ENCODE results near the gene OPCML.

Gene OPCML

GRCh38 chr11:133414506-133414905, 117.8 kb downstream of the OPCML start:
- Histone ChIP-seq H3K9me3 (ENCODE audit: insufficient read depth, low read length) (no peaks in the 10 kb centered on the region), H4K20me1 (ENCODE audit: low read depth, low read length) (no peaks in the 10 kb centered on the region), H3K36me3 (ENCODE audit: low read length) (no peaks in the 10 kb centered on the region), H3K79me2 (ENCODE audit: insufficient read depth, low read length) (no peaks in the 10 kb centered on the region), H3K4me2 (ENCODE audit: low read depth, low read length, poor library complexity, severe bottlenecking) (no peak overlapping the region), H3K27me3 (ENCODE audit: low read length) (no peaks in the 10 kb centered on the region), H3K9me2 (replicated peaks; ENCODE audit: insufficient read depth, low read length) (no peaks in the 10 kb centered on the region), H2AFZ (ENCODE audit: low read depth, low read length, severe bottlenecking) (no peak overlapping the region), H3K9ac (ENCODE audit: low read length) (no peak overlapping the region), H3K27ac (ENCODE audit: low read depth, low read length) (no peak overlapping the region), H3F3A (ENCODE audit: insufficient read depth) (no peaks in the 10 kb centered on the region), H3K4me3 (ENCODE audit: insufficient read depth, low read length, poor library complexity, severe bottlenecking) (no peak overlapping the region)
- TF ChIP-seq CTCF (IDR thresholded peaks at IDR 0.05; ENCODE audit: insufficient read depth, low read length, poor library complexity, severe bottlenecking) (no peak), EZH2phosphoT487 (conservative IDR thresholded peaks at IDR 0.05; ENCODE audit: low read length) (no peak)

DNA sequence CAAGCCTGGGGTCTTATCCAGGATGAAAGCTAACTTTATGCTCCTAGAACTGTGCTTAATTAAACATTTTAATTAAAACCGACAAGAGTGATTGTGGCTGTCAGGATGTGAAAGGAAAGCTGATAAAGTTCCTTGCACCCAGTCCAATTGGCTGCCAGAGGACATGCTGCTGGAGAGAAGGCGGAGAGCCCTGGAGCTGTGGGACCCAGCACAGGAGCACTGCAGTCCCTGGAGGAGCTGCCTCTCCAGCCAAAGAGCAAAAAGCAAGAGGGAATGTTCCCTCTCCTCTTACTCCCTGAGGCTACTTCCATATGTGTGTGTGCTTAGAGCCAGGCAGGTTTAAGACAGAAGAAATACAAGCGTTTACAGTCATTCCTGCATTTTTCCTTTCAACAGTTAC, 118.6 kb downstream of the OPCML start:
- H3K36me3 ChIP-seq (ENCODE audit: low read length), result no peaks in the 10 kb centered on the region
- H3K79me2 ChIP-seq (ENCODE audit: insufficient read depth, low read length), result no peaks in the 10 kb centered on the region
- H3K4me2 ChIP-seq (ENCODE audit: low read depth, low read length, poor library complexity, severe bottlenecking), result no peak overlapping the region
- H4K20me1 ChIP-seq (ENCODE audit: low read depth, low read length), result no peaks in the 10 kb centered on the region
- no peak overlapping the region for H3K27ac ChIP-seq (ENCODE audit: low read depth, low read length)
- H2AFZ ChIP-seq (ENCODE audit: low read depth, low read length, severe bottlenecking), result no peak overlapping the region
- H3K4me3 ChIP-seq (ENCODE audit: insufficient read depth, low read length, poor library complexity, severe bottlenecking), result no peak overlapping the region
- no peaks in the 10 kb centered on the region for H3K27me3 ChIP-seq (ENCODE audit: low read length)
- no peak overlapping the region for H3K9ac ChIP-seq (ENCODE audit: low read length)
- H3K9me2 ChIP-seq (replicated peaks; ENCODE audit: insufficient read depth, low read length), result no peaks in the 10 kb centered on the region
- H3K9me3 ChIP-seq (ENCODE audit: insufficient read depth, low read length), result no peaks in the 10 kb centered on the region
- TF ChIP-seq EZH2phosphoT487 (conservative IDR thresholded peaks at IDR 0.05; ENCODE audit: low read length) (no peak), CTCF (IDR thresholded peaks at IDR 0.05; ENCODE audit: insufficient read depth, low read length, poor library complexity, severe bottlenecking) (no peak)
- no peaks in the 10 kb centered on the region for H3F3A ChIP-seq (ENCODE audit: insufficient read depth)

DNA sequence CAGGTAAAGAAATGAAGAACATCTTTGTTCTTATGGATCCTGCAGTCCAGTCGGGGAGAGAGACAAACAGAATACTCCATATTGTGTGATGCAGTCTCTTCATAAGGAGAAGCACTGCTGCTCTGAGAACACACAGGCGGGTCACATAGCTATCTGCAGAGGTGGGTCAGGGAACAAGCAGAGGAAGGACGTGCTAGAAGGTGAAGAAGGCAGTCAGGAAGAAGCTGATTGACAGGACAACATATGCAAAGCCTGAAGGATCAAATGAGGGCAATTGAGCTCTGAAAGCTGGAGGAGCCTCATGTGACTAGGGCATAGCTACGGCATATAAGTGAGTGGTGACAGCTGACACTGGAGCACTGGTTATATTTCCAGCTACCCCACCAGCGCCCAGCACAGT, 122.5 kb downstream of the OPCML start:
- no peaks in the 10 kb centered on the region for H3K27me3 ChIP-seq (ENCODE audit: low read length)
- no peaks in the 10 kb centered on the region for H4K20me1 ChIP-seq (ENCODE audit: low read depth, low read length)
- TF ChIP-seq EZH2phosphoT487 (conservative IDR thresholded peaks at IDR 0.05; ENCODE audit: low read length) (no peak), CTCF (IDR thresholded peaks at IDR 0.05; ENCODE audit: insufficient read depth, low read length, poor library complexity, severe bottlenecking) (no peak)
- no peak overlapping the region for H3K4me2 ChIP-seq (ENCODE audit: low read depth, low read length, poor library complexity, severe bottlenecking)
- no peak overlapping the region for H2AFZ ChIP-seq (ENCODE audit: low read depth, low read length, severe bottlenecking)
- no peak overlapping the region for H3K27ac ChIP-seq (ENCODE audit: low read depth, low read length)
- H3K9me3 ChIP-seq (ENCODE audit: insufficient read depth, low read length), result no peaks in the 10 kb centered on the region
- no peaks in the 10 kb centered on the region for H3F3A ChIP-seq (ENCODE audit: insufficient read depth)
- no peaks in the 10 kb centered on the region for H3K9me2 ChIP-seq (replicated peaks; ENCODE audit: insufficient read depth, low read length)
- no peaks in the 10 kb centered on the region for H3K36me3 ChIP-seq (ENCODE audit: low read length)
- H3K4me3 ChIP-seq (ENCODE audit: insufficient read depth, low read length, poor library complexity, severe bottlenecking), result no peak overlapping the region
- no peak overlapping the region for H3K9ac ChIP-seq (ENCODE audit: low read length)
- no peaks in the 10 kb centered on the region for H3K79me2 ChIP-seq (ENCODE audit: insufficient read depth, low read length)

GRCh38 chr11:133408936-133409335, 123.4 kb downstream of the OPCML start:
- TF ChIP-seq EZH2phosphoT487 (conservative IDR thresholded peaks at IDR 0.05; ENCODE audit: low read length) (no peak), CTCF (IDR thresholded peaks at IDR 0.05; ENCODE audit: insufficient read depth, low read length, poor library complexity, severe bottlenecking) (no peak)
- no peaks in the 10 kb centered on the region for H3K36me3 ChIP-seq (ENCODE audit: low read length)
- H3K4me2 ChIP-seq (ENCODE audit: low read depth, low read length, poor library complexity, severe bottlenecking), result no peak overlapping the region
- no peak overlapping the region for H2AFZ ChIP-seq (ENCODE audit: low read depth, low read length, severe bottlenecking)
- H3K9ac ChIP-seq (ENCODE audit: low read length), result no peak overlapping the region
- no peaks in the 10 kb centered on the region for H3K9me2 ChIP-seq (replicated peaks; ENCODE audit: insufficient read depth, low read length)
- no peak overlapping the region for H3K27ac ChIP-seq (ENCODE audit: low read depth, low read length)
- H3K4me3 ChIP-seq (ENCODE audit: insufficient read depth, low read length, poor library complexity, severe bottlenecking), result no peak overlapping the region
- no peaks in the 10 kb centered on the region for H3K9me3 ChIP-seq (ENCODE audit: insufficient read depth, low read length)
- H3K79me2 ChIP-seq (ENCODE audit: insufficient read depth, low read length), result no peaks in the 10 kb centered on the region
- no peaks in the 10 kb centered on the region for H3K27me3 ChIP-seq (ENCODE audit: low read length)
- no peaks in the 10 kb centered on the region for H3F3A ChIP-seq (ENCODE audit: insufficient read depth)
- no peaks in the 10 kb centered on the region for H4K20me1 ChIP-seq (ENCODE audit: low read depth, low read length)
